HPDE6-E6E7 (cell line): Measurements from ENCODE around the gene TECPR2.

Experiments
- DNase-seq: peaks from one replicate; pipeline ENCODE4 v3.0.0; 2011; ENCODE audit warnings: missing footprints; ENCODE audit errors: extremely low spot score

The TECPR2 gene

DNA sequence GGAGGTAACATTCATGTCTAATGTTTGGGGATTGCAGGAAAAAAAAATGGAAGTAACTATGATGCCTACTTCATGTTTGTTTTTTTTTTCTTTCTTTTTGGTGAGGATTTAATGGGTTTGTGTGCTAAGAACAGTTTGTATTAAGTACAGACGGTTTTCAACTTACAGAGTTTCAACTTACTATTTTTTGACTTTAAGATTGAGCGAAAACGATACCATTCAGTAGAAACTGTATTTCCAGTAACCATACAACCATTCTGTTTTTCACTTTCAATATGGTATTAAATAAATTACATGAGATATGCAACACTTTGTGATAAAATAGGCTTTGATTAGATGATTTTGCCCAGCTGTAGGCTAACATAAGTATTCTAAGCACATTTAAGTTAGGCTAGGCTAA lies 10.4 kb downstream of the TECPR2 start:
- DNase-seq: no peak

GRCh38 chr14:102374264-102374663 lies 11.5 kb downstream of the TECPR2 start:
- no peak for DNase-seq

GRCh38 chr14:102375119-102375518 lies 12.4 kb downstream of the TECPR2 start:
- DNase-seq: no peak

DNA sequence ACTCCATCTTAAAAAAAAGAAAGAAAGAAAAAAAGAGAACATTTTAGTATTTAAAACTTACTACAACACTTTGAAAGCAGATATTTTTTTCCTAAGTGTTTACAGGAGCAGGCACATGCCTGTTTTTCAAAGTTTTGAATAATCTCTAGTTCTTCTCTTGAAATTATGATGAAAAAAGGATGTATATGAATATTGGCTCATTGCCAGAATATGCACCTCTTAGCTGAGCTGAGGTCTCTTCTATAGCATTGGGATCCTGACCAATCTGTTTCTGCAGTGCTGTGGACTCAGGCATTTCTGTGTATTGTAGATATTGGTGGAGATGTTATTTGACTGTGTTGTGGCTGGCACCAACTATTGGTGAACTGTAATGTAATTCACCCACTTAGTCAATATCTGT lies 15.0 kb downstream of the TECPR2 start:
- DNase-seq: no peak

DNA sequence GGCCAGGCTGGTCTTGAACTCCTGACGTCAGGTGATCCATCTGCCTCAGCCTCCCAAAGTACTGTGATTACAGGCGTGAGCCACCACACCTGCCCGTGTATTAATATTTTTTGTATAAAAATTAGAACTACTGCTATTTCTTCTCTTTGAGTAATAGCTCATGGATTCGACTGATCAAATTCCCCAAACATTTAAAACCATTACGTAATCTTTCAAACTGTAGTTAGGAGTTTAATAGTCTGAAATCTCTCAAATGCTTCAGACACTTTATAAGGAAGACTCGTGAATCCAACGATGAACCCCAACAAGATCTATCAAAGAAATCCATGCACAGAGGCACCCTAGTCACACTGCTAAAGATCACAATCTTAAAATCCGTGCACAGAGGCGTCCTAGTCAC lies 16.1 kb downstream of the TECPR2 start:
- no peak for DNase-seq

DNA sequence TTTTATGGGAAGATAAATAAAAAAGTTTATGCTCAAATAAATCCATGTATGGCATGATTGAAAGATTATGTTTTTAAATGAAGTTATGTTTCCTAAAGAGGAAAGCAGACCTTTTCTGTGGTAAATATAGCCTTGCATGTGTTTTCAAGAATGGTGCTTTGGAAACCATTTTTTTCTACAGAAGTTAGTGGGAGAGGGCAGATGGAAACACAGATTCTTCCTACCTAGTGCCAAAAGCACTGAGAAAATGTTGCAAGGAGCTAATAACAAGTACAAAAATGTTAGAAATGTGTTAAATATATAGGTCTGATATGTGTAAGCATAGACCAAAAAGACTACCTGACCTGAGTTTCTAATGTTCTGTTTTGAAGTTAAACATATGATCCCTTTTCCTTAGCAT lies 24.3 kb downstream of the TECPR2 start:
- DNase-seq: no peak

DNA sequence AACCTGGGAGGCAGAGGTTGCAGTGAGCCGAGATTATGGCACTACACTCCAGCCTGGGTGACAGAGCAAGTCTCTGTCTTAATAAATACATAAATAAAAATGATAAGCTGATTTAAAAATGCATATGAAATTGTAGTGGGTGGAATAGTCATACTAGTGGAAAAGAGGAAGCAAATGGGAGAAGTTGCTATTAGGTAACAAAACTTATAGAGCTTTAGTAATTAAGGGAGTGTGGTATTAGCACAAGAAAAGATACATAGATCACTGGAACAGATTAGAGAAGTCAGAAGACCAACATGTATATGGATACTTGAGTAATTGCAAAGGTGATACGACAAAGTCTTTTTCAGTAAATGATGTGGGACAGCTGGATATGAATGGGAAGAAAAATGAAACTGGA lies 26.5 kb downstream of the TECPR2 start:
- DNase-seq: no peak

- no peak for DNase-seq
Measured at GRCh38 chr14:102390064-102390855, 27.5 kb downstream of the TECPR2 start.

- DNase-seq: no peak
Measured at GRCh38 chr14:102392506-102392905, 29.8 kb downstream of the TECPR2 start.

- no peak for DNase-seq
Measured at GRCh38 chr14:102394717-102395375, 32.1 kb downstream of the TECPR2 start.

DNA sequence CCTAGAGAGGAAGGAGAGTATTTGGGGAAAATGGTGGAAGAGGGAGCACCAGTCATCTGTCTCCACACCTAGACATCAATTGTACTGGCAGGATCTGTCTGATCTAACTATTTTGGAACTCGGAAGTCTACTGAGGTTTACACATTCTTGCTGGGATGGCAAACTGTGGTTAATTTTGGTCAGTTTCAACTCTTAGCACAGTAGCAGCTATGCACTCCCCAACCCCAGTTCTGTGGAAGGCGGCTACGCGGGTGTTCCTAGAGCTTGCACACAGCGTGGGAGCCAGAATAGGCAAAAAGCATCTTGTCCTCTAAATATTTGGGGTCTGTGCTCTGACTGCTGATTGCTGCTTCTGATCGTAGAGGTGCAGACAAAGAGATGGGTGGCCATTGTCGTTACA lies 33.8 kb downstream of the TECPR2 start:
- DNase-seq: no peak

GRCh38 chr14:102403028-102403427 lies 40.3 kb downstream of the TECPR2 start:
- no peak for DNase-seq

DNA sequence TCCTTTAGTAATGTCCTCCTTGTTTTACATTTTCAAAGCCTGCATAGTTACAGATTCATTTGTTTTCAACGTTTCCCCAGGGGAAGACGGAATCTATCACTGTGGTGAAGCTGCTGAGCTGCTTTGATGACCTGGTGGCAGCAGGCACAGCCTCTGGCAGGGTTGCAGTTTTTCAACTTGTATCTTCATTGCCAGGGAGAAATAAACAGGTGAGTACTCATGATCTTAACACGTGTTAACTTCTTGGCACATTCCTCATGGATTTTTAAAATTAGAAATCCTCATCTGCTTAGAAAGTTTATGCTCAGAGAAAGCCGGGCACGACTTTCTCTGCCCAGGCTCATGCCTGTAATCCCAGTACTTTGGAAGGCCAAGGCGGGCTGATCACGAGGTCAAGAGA lies 44.5 kb downstream of the TECPR2 start:
- no peak for DNase-seq

DNA sequence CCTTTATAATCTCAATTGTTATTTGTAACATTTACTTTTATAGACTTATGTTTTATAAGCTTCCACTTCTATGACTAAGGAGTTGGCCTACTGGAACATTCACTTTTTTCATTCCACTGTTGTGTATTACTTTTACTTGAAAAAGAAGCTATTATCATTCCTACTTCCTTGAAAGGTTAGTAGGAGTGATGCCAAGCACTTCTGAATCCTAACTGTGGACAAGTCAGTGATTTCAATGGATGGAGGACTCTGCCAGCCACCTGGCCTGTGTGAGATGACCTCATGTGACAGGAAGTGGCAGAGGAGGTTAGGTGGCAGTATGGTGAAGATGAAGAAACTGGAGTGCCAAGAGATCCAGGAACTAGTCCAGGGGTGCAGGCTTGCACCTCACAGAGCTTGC lies 46.0 kb downstream of the TECPR2 start:
- DNase-seq: no peak

DNA sequence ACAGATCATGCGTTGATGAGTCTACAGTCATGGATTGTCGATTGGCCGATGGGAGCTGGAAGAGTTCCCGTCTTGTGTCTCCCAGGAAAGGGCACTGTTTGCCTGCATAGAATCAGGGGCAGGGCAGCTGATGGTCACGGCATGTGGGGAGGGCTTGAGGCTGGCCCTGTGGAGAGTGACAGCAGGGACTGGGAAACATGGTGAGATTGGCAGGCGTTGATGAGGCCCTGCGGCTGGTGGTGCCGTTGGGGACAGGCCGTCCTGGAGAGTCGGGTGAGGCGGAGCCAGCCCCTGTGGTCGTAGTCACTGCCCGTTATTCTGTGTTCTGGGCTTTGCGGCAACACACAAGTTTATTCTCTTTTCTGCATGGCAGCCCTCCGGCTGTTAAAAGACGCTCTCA lies 52.9 kb downstream of the TECPR2 start:
- DNase-seq: no peak

DNA sequence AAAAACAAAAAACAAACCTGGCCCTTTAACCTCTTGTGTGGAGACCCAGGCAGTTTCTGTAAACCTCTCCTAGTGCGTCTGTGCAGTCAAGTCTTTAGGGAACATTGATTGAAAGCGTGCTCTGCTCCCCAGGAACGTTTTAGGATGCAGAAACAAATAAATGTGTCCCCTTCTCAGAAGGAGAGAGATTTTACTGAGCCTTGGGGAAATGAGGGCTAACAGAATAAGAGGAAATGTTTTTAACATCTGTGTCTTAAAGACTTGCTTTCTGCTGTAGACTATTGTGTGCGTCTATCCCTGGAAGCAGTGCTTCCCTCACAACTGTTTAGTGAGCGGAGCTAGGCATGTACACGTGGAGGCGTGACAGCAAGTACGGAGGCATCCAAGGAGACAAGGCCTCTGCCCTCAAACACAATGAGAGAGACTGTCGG lies 54.3 kb downstream of the TECPR2 start:
- DNase-seq: no peak

DNA sequence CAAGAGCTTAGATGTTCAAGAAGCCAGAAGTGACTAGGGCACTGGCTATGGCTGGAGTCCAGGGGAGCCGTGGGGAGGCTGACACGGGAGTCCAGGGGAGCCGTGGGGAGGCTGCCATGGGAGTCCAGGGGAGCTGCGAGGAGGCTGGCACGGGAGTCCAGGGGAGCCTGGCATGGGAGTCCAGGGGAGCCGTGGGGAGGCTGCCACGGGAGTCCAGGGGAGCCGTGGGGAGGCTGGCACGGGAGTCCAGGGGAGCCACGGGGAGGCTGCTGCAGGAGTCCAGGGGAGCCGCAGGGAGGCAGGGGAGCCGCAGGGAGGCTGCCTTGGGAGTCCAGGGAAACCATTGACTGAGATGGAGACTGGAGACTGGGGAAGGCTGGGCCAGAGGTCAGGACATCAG lies 54.9 kb downstream of the TECPR2 start:
- no peak for DNase-seq

DNA sequence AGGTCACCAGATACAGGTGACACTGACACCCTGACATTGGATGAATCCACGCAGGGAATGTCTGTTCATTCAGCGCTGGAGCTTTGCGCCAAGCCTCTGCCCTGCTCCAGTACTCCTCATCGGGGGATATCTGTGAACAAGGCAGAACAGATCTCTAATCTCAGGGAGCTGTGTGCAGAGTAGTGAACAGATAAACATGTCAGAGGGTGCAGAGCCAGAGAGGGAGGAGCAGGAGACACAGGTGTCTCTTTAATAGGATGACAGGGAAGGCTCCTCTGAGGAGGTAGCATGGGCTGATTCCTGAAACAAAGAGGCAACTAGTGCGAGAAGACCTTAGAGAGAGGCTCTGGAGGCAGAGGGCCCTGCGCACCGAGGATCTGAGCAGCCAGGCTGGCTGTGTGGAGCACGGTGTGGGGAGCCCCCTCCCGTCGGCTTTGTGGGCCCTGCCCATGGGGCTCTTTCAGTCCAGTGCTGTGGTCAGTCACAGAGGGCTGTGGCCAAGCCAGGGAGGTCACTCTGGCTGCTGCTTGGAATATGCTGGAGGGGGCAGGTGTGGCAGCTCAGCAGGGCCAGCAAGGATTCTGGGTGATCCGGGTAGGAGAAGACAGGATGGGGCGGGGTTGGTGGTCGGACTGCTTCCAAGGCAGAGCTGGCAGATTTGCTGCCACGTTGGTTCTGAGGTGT lies 55.6 kb downstream of the TECPR2 start:
- DNase-seq: no peak

- DNase-seq: no peak
Measured at GRCh38 chr14:102418853-102419240, 56.1 kb downstream of the TECPR2 start.

DNA sequence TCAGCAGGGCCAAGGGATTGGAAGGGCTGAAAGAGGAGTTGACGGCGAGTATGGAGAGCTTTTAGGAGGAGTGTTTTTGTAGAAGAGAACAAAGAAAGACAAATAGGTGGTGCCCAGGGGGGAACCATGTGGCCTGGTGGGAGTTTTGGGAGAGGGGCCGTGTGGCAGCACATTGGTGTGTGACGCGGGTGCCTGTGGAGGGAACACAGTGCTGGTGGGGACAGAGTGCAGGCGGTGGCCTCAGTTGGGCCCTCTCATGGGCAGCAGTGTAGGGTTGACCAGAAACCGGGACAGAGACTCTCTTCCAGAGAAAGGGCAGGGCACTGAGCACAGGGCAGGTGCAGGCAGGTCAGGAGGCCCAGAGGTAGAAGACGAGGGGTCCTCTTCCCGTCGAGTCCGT lies 56.5 kb downstream of the TECPR2 start:
- no peak for DNase-seq

DNA sequence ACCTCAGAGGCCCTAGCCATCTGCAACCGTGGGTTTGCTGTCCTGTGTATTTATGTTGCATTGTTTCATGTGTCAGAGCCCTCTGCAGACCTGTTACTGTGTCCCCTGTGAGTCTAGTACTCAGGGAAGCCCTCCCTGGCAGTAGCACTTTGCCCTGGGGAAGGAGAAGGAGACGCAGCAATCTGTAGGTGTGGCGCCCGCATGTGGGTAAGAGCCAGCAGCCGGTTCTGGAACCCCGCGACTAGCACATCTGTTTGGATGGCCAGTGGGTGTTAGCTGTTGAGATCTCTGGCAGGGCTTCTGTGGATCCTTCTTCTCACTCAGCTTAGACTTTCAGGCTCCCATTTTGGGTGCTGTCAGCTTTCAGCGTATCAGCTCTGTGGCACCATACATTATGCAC lies 57.0 kb downstream of the TECPR2 start:
- DNase-seq: no peak

DNA sequence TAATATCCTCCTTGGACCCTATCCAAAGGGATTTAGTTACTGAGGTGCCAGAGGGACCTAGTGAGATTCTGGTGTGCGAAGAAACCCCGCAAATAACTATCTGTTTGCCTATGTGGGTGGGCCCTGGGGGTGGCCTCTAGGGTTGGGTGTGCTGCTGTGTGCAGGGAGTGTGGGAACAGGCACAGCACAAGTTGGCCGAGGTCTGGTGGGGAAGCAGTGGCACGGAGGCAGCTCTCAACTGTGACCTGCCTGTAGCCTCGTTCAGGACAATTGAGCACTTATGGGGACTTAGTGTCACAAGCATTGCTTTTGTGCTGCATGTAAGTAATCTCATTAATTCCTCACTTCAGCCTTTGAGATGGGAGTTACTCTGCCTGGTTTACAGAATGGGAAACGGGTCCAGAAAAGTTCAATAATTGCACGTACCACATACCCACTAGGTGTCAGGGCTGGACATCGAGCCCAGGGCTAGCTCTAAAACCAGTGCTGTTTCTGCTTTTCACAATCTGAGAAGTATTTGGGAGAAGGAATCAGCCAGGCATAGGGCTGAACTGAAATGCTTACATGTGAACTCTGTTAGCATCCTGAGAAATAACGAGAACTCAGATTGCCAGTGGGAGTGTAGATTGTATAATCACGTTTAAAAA lies 58.8 kb downstream of the TECPR2 start:
- DNase-seq: no peak
